Vagina (tissue), 2 donors: ENCODE results near the gene MST1R. TPM values are rescaled to one million over a fixed set of nuclear protein-coding genes. Genes with fewer than 3 reads are reported as not detected.

Experiments used
- DNase-seq, 2 donors: peaks; one replicate each; pipeline ENCODE4 v3.0.0-alpha.2; 2017; ENCODE audit errors: extremely low spot score in 2 of 2
- H3K27ac ChIP-seq: fragments of 200-600 bp; sonication (generic); one replicate; pipeline ENCODE4 v1.5.1; 2019
- H3K27me3 ChIP-seq: fragments of 200-600 bp; sonication (generic); one replicate; pipeline ENCODE4 v1.5.1; 2019
- H3K36me3 ChIP-seq, 2 donors: fragments of 200-600 bp; sonication (generic); one replicate each; pipeline ENCODE4 v1.5.1; 2017 to 2019
- H3K4me1 ChIP-seq: fragments of 200-600 bp; sonication (generic); one replicate; pipeline ENCODE4 v1.5.1; 2019
- H3K4me3 ChIP-seq, 2 donors: fragments of 200-600 bp; sonication (generic); 1 replicate in 1 of 2; 2 replicates in 1 of 2; pipeline ENCODE4 v1.5.1; 2016 to 2019
- H3K9me3 ChIP-seq: fragments of 200-600 bp; sonication (generic); one replicate; pipeline ENCODE4 v1.5.1; 2019
- POLR2A ChIP-seq, 2 donors: fragments of 450-650 bp; IDR thresholded peaks; one replicate each; pipeline ENCODE4 v1.6.1; 2017; ENCODE audit warnings: antibody characterized with exemption in 2 of 2, mild to moderate bottlenecking in 2 of 2, moderate library complexity in 2 of 2
- POLR2AphosphoS5 ChIP-seq, 2 donors: sonication (generic); formaldehyde crosslinking; IDR thresholded peaks; one replicate each; pipeline ENCODE4 v1.9.0; 2017; ENCODE audit warnings: antibody characterized with exemption in 2 of 2, mild to moderate bottlenecking in 2 of 2, low read depth in 1 of 2; ENCODE audit not compliant: insufficient read depth in 1 of 2
- intact Hi-C: fragments of 100-400 bp; cut with DNase I; formaldehyde crosslinking; loops from one replicate; pipeline ENCODE4 v1.15.1; 2023
- total RNA-seq: library from RNA; depleted of rRNA; stranded (reverse); fragments of >200 nt; gene quantifications from one replicate; pipeline ENCODE4 v1.2.3, GENCODE V29; 2016
- TF ChIP-seq, protein P1 (sequence below), 3 experiments: fragments of 450-650 bp in 2 of 3; fragments of 200-600 bp in 1 of 3; sonication (generic) in 1 of 3; IDR thresholded peaks; one replicate each; pipeline ENCODE4 v1.5.1; 2017 to 2019; ENCODE audit warnings: antibody characterized with exemption in 3 of 3, mild to moderate bottlenecking in 2 of 3, moderate library complexity in 2 of 3

Gene MST1R
- total RNA-seq, 1 donor from 2014 or later = 38.1 TPM

DNA sequence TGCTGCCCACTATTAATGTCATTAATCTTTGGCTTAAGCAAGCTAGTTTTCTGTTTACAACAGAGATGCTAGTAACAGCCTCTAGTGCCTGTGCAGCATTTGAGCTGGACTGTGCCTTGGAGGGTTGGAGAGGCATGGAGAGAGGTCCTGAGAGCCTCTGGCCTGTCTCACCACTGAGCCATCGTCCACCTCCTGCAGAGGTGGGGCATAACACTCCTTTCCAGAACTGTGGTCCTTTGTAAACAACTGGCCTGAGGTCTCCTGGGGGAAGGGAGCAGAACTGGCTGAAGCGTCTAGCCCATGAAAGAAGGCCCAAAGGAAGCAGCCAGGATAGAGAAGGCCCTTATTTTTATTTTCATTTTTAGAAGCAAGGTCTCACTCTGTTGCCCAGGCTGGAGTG is 24.0 kb downstream of the MST1R start:
- H3K4me1 ChIP-seq = no peaks in the 10 kb centered on the region
- TF ChIP-seq, protein P1, sequence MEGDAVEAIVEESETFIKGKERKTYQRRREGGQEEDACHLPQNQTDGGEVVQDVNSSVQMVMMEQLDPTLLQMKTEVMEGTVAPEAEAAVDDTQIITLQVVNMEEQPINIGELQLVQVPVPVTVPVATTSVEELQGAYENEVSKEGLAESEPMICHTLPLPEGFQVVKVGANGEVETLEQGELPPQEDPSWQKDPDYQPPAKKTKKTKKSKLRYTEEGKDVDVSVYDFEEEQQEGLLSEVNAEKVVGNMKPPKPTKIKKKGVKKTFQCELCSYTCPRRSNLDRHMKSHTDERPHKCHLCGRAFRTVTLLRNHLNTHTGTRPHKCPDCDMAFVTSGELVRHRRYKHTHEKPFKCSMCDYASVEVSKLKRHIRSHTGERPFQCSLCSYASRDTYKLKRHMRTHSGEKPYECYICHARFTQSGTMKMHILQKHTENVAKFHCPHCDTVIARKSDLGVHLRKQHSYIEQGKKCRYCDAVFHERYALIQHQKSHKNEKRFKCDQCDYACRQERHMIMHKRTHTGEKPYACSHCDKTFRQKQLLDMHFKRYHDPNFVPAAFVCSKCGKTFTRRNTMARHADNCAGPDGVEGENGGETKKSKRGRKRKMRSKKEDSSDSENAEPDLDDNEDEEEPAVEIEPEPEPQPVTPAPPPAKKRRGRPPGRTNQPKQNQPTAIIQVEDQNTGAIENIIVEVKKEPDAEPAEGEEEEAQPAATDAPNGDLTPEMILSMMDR (IDR thresholded peaks at IDR 0.05) = no peak
- no peak for TF ChIP-seq POLR2AphosphoS5 (IDR thresholded peaks at IDR 0.05; ENCODE audit: insufficient read depth in 1 of 2, low read depth in 1 of 2)
- no peak for TF ChIP-seq POLR2A (IDR thresholded peaks at IDR 0.05)
- H3K36me3 ChIP-seq = no peaks in the 10 kb centered on the region
- intact Hi-C loops = no loop called here
- H3K27me3 ChIP-seq = no peaks in the 10 kb centered on the region
- no peak overlapping the region for H3K4me3 ChIP-seq
- H3K9me3 ChIP-seq = no peaks in the 10 kb centered on the region
- DNase-seq = no peak
- no peak overlapping the region for H3K27ac ChIP-seq

DNA sequence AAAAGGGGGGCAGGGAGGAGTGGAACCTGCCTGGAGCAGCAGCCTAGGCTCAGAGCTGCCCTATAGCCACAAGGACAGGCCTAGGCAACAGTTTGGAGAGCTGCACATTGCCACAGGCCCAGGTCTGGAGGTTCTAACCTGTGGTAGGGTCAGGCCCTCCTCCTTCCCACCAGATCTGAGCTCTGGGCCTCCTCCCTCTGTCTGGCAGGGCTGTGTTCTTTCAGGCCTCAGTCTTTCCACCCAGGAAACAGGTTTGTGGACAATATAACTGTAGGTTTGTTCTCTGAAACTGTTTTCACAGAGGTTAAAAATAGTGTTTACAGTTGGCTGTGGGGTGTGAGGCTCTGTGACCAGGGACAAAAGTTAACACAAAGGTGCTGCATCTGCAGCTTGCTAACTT is 25.0 kb downstream of the MST1R start:
- no peaks in the 10 kb centered on the region for H3K9me3 ChIP-seq
- DNase-seq = no peak
- no peak overlapping the region for H3K27ac ChIP-seq
- H3K4me1 ChIP-seq = no peaks in the 10 kb centered on the region
- intact Hi-C loops = no loop called here
- no peaks in the 10 kb centered on the region for H3K36me3 ChIP-seq
- H3K27me3 ChIP-seq = no peaks in the 10 kb centered on the region
- TF ChIP-seq POLR2A (IDR thresholded peaks at IDR 0.05) (no peak), POLR2AphosphoS5 (IDR thresholded peaks at IDR 0.05; ENCODE audit: insufficient read depth in 1 of 2, low read depth in 1 of 2) (no peak)
- TF ChIP-seq, protein P1 (IDR thresholded peaks at IDR 0.05) = no peak
- no peak overlapping the region for H3K4me3 ChIP-seq

DNA sequence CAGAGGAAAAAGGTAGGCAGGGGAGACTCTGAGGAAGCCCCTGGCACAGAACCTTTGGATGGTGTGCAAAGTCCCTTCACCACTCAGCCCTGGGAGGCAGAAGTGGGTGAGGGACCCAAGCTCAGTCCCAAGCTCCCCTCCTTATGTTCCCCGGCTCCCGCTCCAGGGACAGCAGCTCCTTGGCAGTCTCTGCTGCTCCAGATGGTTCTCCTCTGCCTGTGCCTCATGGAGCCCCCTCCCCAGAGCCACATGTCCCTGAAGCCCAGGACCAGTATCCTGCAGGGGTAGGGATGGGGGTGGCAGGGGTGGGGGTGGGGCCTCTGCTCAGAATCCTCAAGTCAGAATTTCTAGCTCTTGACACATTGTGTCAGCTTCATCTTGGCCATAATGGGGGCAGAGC is 26.0 kb downstream of the MST1R start:
- no peaks in the 10 kb centered on the region for H3K36me3 ChIP-seq
- intact Hi-C loops = no loop called here
- no peaks in the 10 kb centered on the region for H3K4me1 ChIP-seq
- no peak overlapping the region for H3K4me3 ChIP-seq
- no peak overlapping the region for H3K27ac ChIP-seq
- no peaks in the 10 kb centered on the region for H3K27me3 ChIP-seq
- TF ChIP-seq, protein P1 (IDR thresholded peaks at IDR 0.05) = no peak
- TF ChIP-seq POLR2AphosphoS5 (IDR thresholded peaks at IDR 0.05; ENCODE audit: insufficient read depth in 1 of 2, low read depth in 1 of 2) = no peak
- TF ChIP-seq POLR2A (IDR thresholded peaks at IDR 0.05) = no peak
- no peaks in the 10 kb centered on the region for H3K9me3 ChIP-seq
- no peak for DNase-seq

DNA sequence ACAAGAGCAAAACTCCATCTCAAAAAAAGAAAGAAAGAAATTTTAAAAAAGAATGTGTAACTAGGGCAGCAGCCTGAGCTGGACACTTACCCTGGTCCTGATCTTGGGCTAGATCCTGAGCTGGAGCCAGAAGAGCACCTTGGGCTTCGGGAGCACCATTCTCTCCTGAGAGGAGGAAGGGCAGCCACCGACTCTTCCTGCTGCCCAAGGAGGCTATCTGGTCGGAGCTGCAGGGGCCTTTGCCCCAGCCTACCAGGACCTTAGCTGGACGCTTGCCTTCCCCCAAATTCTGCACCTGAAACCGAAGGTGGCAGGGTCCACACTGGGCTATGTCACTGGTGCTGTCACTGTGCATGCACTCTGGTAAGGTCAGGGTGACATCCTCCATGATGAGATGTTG is 27.1 kb downstream of the MST1R start:
- intact Hi-C loops = no loop called here
- H3K27ac ChIP-seq = no peak overlapping the region
- H3K27me3 ChIP-seq = no peaks in the 10 kb centered on the region
- no peaks in the 10 kb centered on the region for H3K4me1 ChIP-seq
- TF ChIP-seq, protein P1 (IDR thresholded peaks at IDR 0.05) = no peak
- TF ChIP-seq POLR2A (IDR thresholded peaks at IDR 0.05) = no peak
- no peak for TF ChIP-seq POLR2AphosphoS5 (IDR thresholded peaks at IDR 0.05; ENCODE audit: insufficient read depth in 1 of 2, low read depth in 1 of 2)
- no peaks in the 10 kb centered on the region for H3K9me3 ChIP-seq
- no peak overlapping the region for H3K4me3 ChIP-seq
- no peak for DNase-seq
- no peaks in the 10 kb centered on the region for H3K36me3 ChIP-seq

DNA sequence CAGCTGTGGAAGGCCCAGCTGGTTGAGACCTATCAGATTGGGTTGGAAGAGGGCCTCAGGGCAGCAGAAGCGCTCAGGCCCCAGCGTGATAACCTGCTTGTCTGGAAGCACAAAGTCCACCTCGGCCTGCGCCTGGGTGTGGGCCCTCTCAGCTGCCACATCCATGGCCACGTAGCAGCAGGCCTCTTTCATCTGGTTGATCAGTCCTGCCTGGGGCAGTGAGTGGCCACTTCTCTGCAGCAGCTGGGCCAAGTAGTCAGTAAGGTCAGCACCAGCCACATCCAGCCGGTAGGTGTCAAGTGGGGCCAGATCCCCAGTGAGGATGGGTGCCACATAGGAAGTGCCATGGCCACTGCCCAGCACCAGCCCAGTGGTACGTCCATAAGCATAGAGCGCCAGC is 30.1 kb downstream of the MST1R start:
- no peak overlapping the region for H3K4me3 ChIP-seq
- H3K9me3 ChIP-seq = no peaks in the 10 kb centered on the region
- no peaks in the 10 kb centered on the region for H3K27me3 ChIP-seq
- H3K36me3 ChIP-seq = no peaks in the 10 kb centered on the region
- TF ChIP-seq, protein P1 (IDR thresholded peaks at IDR 0.05) = no peak
- no peak for TF ChIP-seq POLR2AphosphoS5 (IDR thresholded peaks at IDR 0.05; ENCODE audit: insufficient read depth in 1 of 2, low read depth in 1 of 2)
- TF ChIP-seq POLR2A (IDR thresholded peaks at IDR 0.05) = no peak
- no peak overlapping the region for H3K27ac ChIP-seq
- H3K4me1 ChIP-seq = peaks cover 11% of the 10 kb centered on the region
- intact Hi-C loops = no loop called here
- DNase-seq = no peak
